NCI-H82 treated with DMSO at 0.1 percent for 48 hours (cell line): ENCODE measurements around the gene ZNF500.

Source experiments
- DNase-seq: peaks from one replicate; lab custom pipeline; 2025; ENCODE audit not compliant: unreplicated experiment; lab: John Stamatoyannopoulos, UW

Gene ZNF500

GRCh38 chr16:4713663-4714501, 53.1 kb downstream of the ZNF500 start:
- no peak for DNase-seq

DNA sequence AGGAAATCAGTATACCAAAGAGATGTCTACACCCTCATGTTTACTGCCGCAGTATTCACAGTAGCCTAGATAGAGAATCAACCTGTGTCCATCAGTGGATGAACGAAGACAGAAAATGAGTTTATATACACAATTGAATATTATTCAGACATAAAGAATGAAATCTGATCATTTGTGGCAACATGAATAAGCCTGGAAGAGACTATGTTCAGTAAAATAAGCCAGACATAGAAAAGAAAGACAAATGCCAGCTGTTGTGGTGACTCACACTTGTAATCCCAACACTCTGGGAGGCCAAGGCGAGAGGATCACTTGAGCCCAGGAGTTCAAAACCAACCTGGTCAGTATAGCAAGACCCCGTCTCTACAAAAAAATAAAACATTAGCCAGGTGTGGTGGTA, 57.5 kb downstream of the ZNF500 start:
- DNase-seq, result no peak

GRCh38 chr16:4706871-4707270, 60.1 kb downstream of the ZNF500 start:
- DNase-seq, result no peak

DNA sequence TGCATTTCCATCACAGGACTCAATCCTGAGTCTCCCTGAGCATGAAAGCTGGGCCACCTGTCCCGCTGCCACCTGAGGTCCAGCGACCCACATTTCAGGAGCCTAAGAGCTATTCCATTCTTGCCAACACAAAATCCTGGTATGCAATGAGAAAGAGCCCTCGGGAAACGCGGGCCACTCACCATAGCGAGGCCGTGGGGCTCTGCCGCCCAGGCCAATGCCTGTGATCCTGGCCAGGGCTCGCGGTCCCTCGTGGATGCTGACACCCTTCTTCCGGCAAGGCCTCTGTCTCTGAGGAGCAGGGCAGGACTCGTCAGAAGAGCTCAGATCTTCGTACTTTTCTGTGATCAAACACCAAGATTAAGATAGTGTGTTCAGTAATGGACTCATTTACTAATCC, 62.0 kb downstream of the ZNF500 start:
- no peak for DNase-seq

- DNase-seq, result no peak
Measured at GRCh38 chr16:4704491-4704890, 62.5 kb downstream of the ZNF500 start.

DNA sequence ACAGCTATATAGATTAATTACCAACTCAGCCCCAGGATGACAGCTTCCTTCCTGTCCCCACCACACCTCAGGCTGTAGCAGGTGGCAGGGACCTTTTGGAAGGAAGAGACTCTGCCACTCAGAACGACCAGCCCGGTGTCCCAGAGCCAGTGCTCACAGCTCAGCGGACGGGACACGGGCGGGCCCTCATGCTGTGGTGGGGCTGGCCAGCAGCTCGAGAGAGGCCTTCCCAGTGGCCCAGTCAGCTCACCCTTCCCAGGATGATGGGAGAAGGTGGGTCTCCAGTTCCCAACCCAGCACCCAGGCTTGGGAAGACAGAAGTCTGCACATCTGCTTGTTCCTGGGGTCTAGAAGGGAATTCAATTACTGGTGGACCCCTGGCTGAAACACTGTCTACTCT, 63.1 kb downstream of the ZNF500 start:
- DNase-seq, result no peak

DNA sequence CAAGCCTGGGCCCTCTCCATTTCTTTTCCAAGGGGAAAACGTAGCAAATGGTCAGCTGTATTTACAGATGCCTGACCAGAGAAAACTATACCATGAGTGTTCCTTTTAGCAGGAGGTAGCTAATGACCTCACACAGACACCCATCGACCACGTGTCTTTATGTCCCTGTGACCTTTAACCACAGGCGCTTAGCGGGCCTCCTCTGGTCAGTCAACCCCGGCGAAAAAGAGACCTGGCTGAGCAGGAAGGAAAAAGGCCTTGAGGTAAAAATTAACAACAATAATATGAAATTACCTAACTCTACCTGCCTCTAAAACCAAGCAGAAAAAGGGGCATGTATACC, 64.5 kb downstream of the ZNF500 start:
- DNase-seq, result no peak

DNA sequence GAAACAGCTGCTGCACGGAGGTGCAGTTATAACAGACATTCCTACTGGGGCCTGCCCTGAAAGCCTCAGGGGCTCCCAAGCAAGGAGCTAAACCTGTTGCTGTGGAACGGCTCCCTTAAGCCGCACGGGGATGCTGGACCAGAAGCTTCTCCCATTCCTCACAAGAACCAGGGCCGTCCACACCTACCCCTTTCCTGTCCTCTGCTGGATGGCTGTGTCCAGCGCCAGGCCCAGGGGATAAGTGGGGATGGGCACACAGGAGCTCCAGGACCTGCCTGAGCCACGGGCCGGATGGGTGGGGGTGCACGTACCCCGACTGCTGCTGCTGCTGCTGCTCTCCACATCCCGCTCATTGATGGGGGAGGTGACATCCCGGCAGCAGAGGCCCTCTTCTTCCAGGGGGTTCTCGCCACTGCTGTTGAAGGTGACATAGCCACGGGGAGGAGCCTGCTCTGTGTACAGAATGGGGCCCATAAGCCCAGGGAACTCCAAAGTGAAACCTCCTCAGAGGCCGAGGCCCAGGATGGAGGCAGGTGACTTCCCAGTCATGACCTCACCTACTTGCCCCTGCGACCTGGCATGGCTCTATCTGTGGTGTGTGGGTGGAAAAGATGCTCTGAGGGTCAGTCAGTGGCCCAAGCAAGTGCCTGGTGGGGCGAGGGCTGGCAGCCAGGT, 65.0 kb downstream of the ZNF500 start:
- DNase-seq, result no peak

- DNase-seq, result no peak
Measured at GRCh38 chr16:4700997-4701743, 65.8 kb downstream of the ZNF500 start.

GRCh38 chr16:4700380-4700996, 66.5 kb downstream of the ZNF500 start:
- DNase-seq, result no peak

GRCh38 chr16:4699046-4699556, 67.9 kb downstream of the ZNF500 start:
- no peak for DNase-seq

- no peak for DNase-seq
Measured at GRCh38 chr16:4698321-4699045, 68.5 kb downstream of the ZNF500 start.
